Stomach (tissue), 9 donors: ENCODE results near the gene ELF4. TPM values are rescaled to one million over a fixed set of nuclear protein-coding genes. Genes with fewer than 3 reads are reported as not detected.

ENCODE experiments used
- DNase-seq, 2 donors: peaks; one replicate each; pipeline versions ENCODE4 v3.0.0 to v3.0.0-alpha.2; 2013 to 2019
- H3K27ac ChIP-seq, 5 donors: fragments of 200-600 bp in 4 of 5; sonication (generic) in 4 of 5; one replicate each; pipeline ENCODE4 v1.5.1; 2013 to 2019; ENCODE audit warnings: mild to moderate bottlenecking in 1 of 5, moderate library complexity in 1 of 5
- H3K27me3 ChIP-seq, 3 donors: fragments of 200-600 bp; sonication (generic); one replicate each; pipeline ENCODE4 v1.5.1; 2017 to 2019; ENCODE audit warnings: mixed run types in 1 of 3
- H3K36me3 ChIP-seq, 4 donors: fragments of 200-600 bp; sonication (generic); 1 replicate in 3 of 4; 2 replicates in 1 of 4; pipeline ENCODE4 v1.5.1; 2016 to 2019
- H3K4me1 ChIP-seq, 4 donors: fragments of 200-600 bp; sonication (generic); one replicate each; pipeline ENCODE4 v1.5.1; 2016 to 2019
- H3K4me3 ChIP-seq, 4 donors: fragments of 200-600 bp; sonication (generic) in 3 of 4; one replicate each; pipeline ENCODE4 v1.5.1; 2016 to 2019; ENCODE audit warnings: mild to moderate bottlenecking in 1 of 4
- H3K9me3 ChIP-seq, 4 donors: fragments of 200-600 bp; sonication (generic); one replicate each; pipeline ENCODE4 v1.5.1; 2016 to 2019
- CTCF ChIP-seq, 7 experiments: fragments of 450-650 bp in 4 of 7; fragments of 200-600 bp in 3 of 7; sonication (generic) in 3 of 7; IDR thresholded peaks; one replicate each; pipeline ENCODE4 v1.5.1; 2016 to 2019; ENCODE audit warnings: antibody characterized with exemption in 7 of 7, control low read depth in 2 of 7, mild to moderate bottlenecking in 1 of 7
- EP300 ChIP-seq: sonication (generic); formaldehyde crosslinking; IDR thresholded peaks from one replicate; pipeline ENCODE4 v1.6.1; 2017; ENCODE audit warnings: antibody characterized with exemption
- POLR2A ChIP-seq, 4 donors: fragments of 450-650 bp; IDR thresholded peaks; one replicate each; pipeline ENCODE4 v1.6.1; 2016; ENCODE audit warnings: antibody characterized with exemption in 4 of 4, control low read depth in 2 of 4, mild to moderate bottlenecking in 1 of 4, moderate library complexity in 1 of 4
- POLR2AphosphoS5 ChIP-seq, 3 donors: sonication (generic); formaldehyde crosslinking; IDR thresholded peaks; one replicate each; pipeline ENCODE4 v1.6.1; 2016; ENCODE audit warnings: antibody characterized with exemption in 3 of 3
- WGBS, 5 donors: extraction: QIAGEN DNeasy Blood & Tissue Kit in 3 of 5; methylation state at CpG; one replicate each; pipeline versions ENCODE4 v1.1.5 to v1.1.7; 2013 to 2018; 5-methylcytosine and 5-hydroxymethylcytosine counted together
- intact Hi-C: fragments of 100-400 bp; cut with DNase I; formaldehyde crosslinking; loops from one replicate; pipeline ENCODE4 v1.15.1; 2023; ENCODE audit warnings: low total_unique reads
- polyA plus RNA-seq, 3 donors: library from polyadenylated mRNA; stranded (reverse); fragments of 200-250 nt; gene quantifications; one replicate each; pipeline ENCODE4 v1.2.3, GENCODE V29; 2013
- total RNA-seq, 5 donors: library from RNA; depleted of rRNA; stranded (reverse); fragments of >200 nt; gene quantifications; one replicate each; pipeline versions ENCODE4 v1.1.0 to v1.2.3, GENCODE V29; 2014 to 2016
- donor health status: healthy with polysubstance abuse.
- donor health status: Bipolar disorder and iron deficiency.
- donor health status: healthy.

Gene ELF4
- total and polyA plus RNA-seq, 8 donors, result 3.9 to 34.5 (median 12.7) TPM

- Histone ChIP-seq H3K27me3 (no peaks in the 10 kb centered on the region), H3K4me1 (peaks cover 4 to 77% (median 33%) of the 10 kb centered on the region in 4 donors), H3K27ac (peak overlapping the region; percentile 28 to 79 (median 41)), H3K9me3 (no peaks in the 10 kb centered on the region), H3K36me3 (peaks cover 0 to 6% (median 3%) of the 10 kb centered on the region in 4 donors), H3K4me3 (peak overlapping the region in 1 of 4 donors; percentile 16)
- TF ChIP-seq POLR2AphosphoS5 (IDR thresholded peaks at IDR 0.05), result no peak
- no peak for TF ChIP-seq POLR2A (IDR thresholded peaks at IDR 0.05)
- TF ChIP-seq CTCF (IDR thresholded peaks at IDR 0.05), result no peak
- no peak for TF ChIP-seq EP300
- no peak for DNase-seq
- 20 to 59% (median 53%) methylated on average over 1 to 9 of the region's 9 CpGs for WGBS, 5 donors
- intact Hi-C loops, result loop anchor here (5.0 kb wide), 1 partner anchor 108 kb away; no protein-coding TSS in a partner anchor
These were observed 25.6 kb downstream of the ELF4 start for GRCh38 chrX:130084631-130085237.

GRCh38 chrX:130083656-130084382 lies 26.5 kb downstream of the ELF4 start:
- Histone ChIP-seq H3K4me1 (peaks cover 4 to 74% (median 33%) of the 10 kb centered on the region in 4 donors), H3K4me3 (no peak overlapping the region)

GRCh38 chrX:130083107-130083490 lies 27.2 kb downstream of the ELF4 start:
- DNase-seq, result no peak
- intact Hi-C loops, result loop anchor here (5.0 kb wide), 1 partner anchor 109 kb away; no protein-coding TSS in a partner anchor
- H3K36me3 ChIP-seq, result peaks cover 0 to 13% (median 3%) of the 10 kb centered on the region in 4 donors
- no peaks in the 10 kb centered on the region for H3K9me3 ChIP-seq
- no peaks in the 10 kb centered on the region for H3K27me3 ChIP-seq
- H3K27ac ChIP-seq, result peak overlapping the region in 4 of 5 donors; percentile 49 to 76 (median 67)
- peak overlapping the region in 1 of 4 donors; percentile 32 for H3K4me3 ChIP-seq
- WGBS, 5 donors, result 50 to 73% (median 53%) methylated on average over 4 to 7 of the region's 7 CpGs; no CpG with 5 or more reads in 1 of the 5 donors
- TF ChIP-seq CTCF (IDR thresholded peaks at IDR 0.05) (no peak), EP300 (no peak), POLR2AphosphoS5 (IDR thresholded peaks at IDR 0.05) (no peak), POLR2A (IDR thresholded peaks at IDR 0.05) (no peak)
- H3K4me1 ChIP-seq, result peaks cover 4 to 67% (median 33%) of the 10 kb centered on the region in 4 donors

More at GRCh38 chrX:130083656-130084382, 26.5 kb downstream of the ELF4 start:
- H3K36me3 ChIP-seq, result peaks cover 0 to 13% (median 3%) of the 10 kb centered on the region in 4 donors
- intact Hi-C loops, result loop anchor here (5.0 kb wide), 1 partner anchor 108 kb away; no protein-coding TSS in a partner anchor
- WGBS, 5 donors, result 70 to 85% (median 75%) methylated on average over 12 to 15 of the region's 15 CpGs
- no peaks in the 10 kb centered on the region for H3K9me3 ChIP-seq
- TF ChIP-seq POLR2A (IDR thresholded peaks at IDR 0.05), result no peak
- TF ChIP-seq POLR2AphosphoS5 (IDR thresholded peaks at IDR 0.05), result no peak
- no peak for TF ChIP-seq EP300
- TF ChIP-seq CTCF (IDR thresholded peaks at IDR 0.05), result no peak
- H3K27ac ChIP-seq, result peak overlapping the region in 2 of 5 donors; percentile 67 to 79
- DNase-seq, result no peak
- H3K27me3 ChIP-seq, result no peaks in the 10 kb centered on the region
